Right lobe of liver (tissue), 4 donors: ENCODE measurements around the gene FAM118B.

ENCODE experiments used
- POLR2A ChIP-seq: fragments of 450-650 bp; IDR thresholded peaks from one replicate; pipeline ENCODE4 v1.6.1; 2017; ENCODE audit warnings: antibody characterized with exemption, mild to moderate bottlenecking
- TF ChIP-seq, protein P1 (sequence below), 4 donors: fragments of 200-600 bp in 3 of 4; fragments of 450-650 bp in 1 of 4; IDR thresholded peaks; one replicate each; pipeline versions ENCODE4 v1.5.1 to v1.8.0; 2016 to 2022; ENCODE audit warnings: antibody characterized with exemption in 4 of 4, mild to moderate bottlenecking in 2 of 4
- donor health status: DM: no; HTN: no; CAD: no.
- donor health status: DM: no; HTN: no; CAD: no.
- donor health status: DM: no; HTN: yes; CAD: no.

DNA sequence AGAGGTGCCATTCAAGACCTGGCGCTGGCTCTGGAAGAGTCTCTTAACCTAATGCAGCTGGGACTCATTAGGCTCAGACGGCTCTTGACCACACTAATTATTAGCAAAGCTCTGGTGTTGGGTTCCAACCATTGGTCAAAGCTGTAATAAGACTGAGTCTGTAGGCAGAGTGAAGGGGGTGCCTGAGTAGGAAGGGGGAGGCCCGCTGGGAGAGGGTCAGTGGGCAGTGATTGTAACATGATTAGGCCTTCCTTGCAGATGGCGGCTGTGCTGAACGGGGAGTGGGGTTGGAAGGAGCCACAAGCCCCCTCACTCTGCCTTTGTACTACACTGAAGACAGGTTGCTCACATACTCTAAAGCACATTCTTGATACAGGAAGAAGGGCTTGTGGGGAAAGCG is 51.9 kb downstream of the FAM118B start:
- no peak for TF ChIP-seq POLR2A
- TF ChIP-seq, protein P1, sequence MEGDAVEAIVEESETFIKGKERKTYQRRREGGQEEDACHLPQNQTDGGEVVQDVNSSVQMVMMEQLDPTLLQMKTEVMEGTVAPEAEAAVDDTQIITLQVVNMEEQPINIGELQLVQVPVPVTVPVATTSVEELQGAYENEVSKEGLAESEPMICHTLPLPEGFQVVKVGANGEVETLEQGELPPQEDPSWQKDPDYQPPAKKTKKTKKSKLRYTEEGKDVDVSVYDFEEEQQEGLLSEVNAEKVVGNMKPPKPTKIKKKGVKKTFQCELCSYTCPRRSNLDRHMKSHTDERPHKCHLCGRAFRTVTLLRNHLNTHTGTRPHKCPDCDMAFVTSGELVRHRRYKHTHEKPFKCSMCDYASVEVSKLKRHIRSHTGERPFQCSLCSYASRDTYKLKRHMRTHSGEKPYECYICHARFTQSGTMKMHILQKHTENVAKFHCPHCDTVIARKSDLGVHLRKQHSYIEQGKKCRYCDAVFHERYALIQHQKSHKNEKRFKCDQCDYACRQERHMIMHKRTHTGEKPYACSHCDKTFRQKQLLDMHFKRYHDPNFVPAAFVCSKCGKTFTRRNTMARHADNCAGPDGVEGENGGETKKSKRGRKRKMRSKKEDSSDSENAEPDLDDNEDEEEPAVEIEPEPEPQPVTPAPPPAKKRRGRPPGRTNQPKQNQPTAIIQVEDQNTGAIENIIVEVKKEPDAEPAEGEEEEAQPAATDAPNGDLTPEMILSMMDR (IDR thresholded peaks at IDR 0.05), result no peak
